ENCODE measurements around the gene ERGIC2.

ERGIC2 gene

DNA sequence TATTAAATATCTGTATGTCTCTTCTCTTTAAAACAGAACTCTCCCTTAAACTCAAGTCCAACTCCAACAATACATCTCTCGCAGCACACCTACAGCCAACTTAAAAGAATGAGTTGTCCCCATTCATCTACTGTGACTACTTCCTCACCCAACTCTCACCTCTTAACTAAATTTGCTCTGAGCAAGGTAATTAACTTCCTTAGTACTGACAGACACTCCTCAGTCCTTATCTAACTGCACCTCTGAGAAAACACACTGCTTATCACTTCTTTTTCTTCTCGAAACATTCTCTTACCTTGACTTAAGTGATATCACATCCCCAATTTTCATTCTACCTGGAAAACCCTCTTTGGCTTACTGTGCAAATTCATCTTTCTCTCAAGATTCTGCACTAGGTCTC, 7.0 kb downstream of the ERGIC2 start:
- no peak for FAIRE-seq

GRCh38 chr12:29365091-29365490, 15.9 kb downstream of the ERGIC2 start:
- no peak for FAIRE-seq

GRCh38 chr12:29354954-29355353, 26.0 kb downstream of the ERGIC2 start:
- FAIRE-seq = no peak

GRCh38 chr12:29350080-29350479, 30.9 kb downstream of the ERGIC2 start:
- FAIRE-seq = no peak

DNA sequence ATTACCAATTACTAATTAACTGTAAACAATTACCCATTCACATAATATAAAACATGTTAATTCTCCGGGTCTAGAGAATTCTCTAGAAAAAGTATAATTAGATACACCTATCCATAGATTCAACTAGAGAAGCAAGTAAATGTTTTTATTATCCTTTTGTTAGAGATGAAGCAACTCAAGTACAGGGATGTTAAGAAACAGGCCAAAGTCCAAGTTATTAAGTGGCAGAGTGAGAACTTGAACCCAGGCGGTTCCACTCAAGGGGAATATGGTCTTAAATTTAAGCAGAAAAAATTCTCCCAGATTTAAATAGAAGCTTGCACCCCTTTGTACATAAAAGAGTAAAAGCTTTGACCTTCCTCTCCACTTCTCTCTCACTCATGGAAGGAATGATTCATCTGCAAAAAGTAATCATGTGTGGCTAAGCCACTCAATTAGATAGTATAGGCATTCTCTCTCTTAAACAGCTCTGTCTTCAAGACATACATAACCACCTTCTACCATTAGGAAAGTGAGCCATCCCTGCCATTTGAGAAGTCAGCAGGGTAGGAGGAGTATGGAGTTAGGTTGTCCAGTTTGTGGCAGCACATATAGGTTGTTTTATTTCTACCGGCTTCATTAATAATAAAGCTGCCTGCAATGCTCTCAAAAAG, 34.1 kb downstream of the ERGIC2 start:
- no peak for FAIRE-seq

DNA sequence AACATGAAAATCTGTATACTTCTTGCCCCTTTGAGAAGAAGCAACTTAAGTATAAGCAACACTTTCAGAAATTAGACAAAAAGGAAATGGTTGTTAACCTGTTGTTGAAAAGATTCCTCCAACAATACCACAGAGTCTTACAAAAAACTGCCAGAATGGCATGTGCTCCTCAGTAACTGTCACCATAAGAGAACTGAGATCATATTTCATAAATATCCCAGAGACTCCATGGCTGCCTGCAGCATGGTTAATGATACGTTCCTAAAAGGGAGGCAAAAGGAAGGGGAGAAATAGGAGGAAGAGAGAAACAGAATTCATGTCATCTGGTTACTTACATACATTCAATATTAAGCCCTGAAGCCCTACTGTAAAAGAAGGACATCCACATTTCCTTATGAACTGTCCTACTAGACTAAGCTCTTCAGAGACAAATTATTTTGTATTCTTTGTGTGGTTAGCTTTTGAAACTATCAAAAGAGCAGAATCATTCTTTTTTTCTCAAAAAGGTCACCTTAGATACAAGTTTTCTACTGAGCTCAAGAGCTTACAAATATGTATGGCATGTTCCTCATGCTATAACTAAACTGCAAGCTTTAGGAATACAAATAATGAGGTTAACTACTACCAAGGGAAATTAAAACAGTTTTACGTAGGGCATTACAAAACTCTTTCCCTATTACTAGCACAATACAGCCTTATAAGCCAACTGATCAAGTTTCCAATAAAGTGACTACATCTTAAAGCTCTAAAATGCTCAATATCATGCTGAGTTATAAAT, 37.8 kb downstream of the ERGIC2 start:
- no peak for FAIRE-seq

DNA sequence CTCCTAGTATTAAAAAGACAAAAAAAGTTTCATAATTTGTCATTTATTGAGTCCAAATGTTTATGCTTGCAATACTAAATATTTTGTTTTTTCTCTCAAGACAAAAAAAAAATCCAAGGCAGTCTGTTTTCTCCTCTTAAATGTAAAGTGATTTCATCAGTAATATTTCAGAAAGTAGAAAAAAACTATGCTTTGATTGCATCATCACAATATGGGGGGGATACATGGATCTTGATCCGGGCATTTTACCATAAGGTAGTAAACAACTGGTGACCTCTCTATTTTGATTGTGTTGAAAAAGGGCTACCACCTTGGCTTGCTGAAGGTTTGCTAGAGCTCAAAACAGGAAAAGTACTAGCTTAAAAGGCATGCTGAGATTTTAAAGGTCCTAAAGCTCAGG, 43.6 kb downstream of the ERGIC2 start:
- FAIRE-seq = no peak

DNA sequence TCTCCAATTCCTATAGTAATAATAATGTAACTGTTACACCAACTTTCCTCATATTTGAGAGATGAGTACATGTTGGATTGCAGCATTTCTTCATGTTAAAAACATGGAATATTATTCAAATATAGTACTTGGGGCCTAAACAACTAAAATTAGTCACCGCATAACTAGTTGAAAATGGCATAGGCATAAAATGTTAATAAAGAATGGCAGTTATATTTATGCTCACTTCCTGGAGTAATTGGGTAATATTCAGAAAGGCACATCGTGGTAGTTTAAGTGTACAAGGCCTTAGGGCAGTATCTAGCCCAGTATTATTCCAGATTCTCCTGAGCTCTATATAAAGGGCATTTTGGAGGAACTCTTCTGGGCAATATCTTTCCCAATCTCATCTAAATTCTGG, 46.0 kb downstream of the ERGIC2 start:
- FAIRE-seq = no peak

- FAIRE-seq = no peak
Measured at GRCh38 chr12:29333178-29333577, 47.8 kb downstream of the ERGIC2 start.

DNA sequence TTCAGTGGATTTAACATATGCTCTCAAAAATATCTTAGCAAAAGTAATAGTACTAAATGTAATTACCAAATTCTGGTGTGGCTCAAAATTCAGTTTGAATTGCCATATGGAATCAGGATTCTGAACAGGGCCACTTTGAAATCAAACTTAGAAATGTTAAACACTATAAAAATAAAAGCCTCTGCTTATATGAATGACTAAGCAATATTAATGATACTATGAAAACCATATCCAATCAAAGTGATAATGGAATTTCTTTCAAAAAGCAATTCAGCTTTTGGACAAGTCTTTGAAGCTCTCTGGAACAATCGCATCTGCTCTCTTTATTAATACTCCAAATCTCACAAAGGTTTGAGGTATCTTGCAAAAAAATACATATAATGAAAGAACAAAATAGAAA, 51.6 kb downstream of the ERGIC2 start:
- no peak for FAIRE-seq

GRCh38 chr12:29322157-29322556, 58.8 kb downstream of the ERGIC2 start:
- no peak for FAIRE-seq

DNA sequence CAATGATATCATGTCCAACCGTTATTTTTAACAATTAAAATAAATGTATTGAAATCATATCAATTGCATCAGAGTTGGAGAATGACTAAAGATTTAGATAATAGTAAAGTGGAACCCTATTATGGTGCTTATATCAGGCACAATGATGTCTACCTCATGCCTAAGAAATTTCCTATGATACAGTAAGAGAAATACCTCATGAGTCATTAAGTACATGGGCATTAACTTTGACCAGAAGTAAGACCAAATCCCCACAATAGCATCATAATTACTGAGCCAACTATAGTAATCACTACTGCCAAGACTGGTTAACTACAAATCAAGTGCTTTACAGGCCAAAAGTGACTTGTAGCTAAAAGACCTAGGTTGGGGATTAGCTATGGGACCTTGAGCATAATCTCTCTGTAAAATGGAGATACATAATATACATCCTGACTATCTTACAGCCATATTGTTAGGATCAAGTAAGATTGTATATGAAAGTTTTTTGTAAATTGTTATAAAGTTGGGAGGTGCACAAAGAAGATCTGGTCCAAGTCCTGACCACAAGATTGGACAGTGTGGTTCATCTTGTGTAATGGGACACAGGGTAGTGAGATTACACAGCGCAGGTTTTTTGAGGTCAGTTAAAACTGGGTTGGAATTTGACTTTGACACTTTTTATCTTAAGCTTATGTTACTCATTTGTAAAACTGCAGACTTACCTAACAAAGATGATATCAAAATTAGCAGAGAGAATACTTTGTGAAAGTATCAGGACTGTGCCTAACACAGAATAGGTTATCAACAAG, 60.5 kb downstream of the ERGIC2 start:
- FAIRE-seq = no peak

DNA sequence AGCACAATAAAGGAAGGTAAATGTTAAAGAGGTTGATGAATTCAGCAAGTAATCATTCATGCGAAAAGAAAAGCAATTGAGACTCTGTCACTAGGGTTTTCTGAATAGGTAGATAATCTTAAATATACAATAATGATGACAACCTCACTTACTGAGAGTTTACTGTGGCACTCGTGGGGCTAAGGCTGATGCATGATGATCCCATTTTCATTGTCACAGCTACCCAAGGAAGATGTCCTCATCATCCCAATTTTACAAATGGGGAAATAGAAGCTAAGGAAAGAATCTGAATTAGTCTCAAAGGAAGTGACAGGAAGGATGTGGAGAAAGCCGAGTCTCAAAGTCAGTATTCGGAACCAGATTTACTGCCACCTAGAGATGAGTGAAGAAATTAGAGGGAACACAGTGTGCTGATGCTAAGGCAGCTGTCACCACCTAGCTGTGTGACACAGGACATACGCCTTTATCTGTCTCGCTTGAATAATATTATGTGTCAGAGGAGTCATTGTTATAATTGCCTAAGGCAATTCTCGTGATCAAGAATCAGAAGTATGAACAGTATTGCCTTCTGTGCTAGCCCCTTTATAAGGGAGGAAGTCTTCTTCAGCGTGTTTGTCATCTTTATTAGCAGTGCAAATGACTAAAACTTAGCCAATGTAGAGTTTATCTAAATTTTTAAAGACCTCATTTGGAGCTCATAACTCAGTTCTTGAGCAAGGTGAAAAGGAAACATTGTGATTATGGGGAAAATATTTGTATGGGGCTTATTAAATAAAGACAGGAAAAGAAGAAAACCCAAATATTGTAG, 63.2 kb downstream of the ERGIC2 start:
- FAIRE-seq = no peak

DNA sequence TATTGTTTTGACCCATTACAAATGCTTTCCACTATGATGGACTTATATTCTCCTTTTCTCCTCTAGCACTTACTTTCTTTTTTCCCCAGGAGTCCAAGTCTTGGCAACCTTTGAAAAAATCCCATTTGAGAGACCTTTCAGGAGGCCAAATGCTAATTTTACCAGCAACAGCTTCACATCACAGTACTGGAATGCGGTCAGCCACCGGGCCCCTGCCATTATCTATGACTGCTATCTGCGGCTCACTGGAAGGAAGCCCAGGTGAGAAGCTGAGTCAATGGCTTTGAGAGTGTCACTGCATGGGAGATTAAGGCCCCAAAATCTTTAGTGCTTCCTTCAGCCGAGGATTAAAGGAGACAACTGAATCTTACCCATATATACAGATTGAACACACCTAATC, 64.2 kb downstream of the ERGIC2 start:
- no peak for FAIRE-seq

GRCh38 chr12:29314416-29314815, 66.6 kb downstream of the ERGIC2 start:
- FAIRE-seq = no peak

- FAIRE-seq = no peak
Measured at GRCh38 chr12:29310899-29311298, 70.1 kb downstream of the ERGIC2 start.

DNA sequence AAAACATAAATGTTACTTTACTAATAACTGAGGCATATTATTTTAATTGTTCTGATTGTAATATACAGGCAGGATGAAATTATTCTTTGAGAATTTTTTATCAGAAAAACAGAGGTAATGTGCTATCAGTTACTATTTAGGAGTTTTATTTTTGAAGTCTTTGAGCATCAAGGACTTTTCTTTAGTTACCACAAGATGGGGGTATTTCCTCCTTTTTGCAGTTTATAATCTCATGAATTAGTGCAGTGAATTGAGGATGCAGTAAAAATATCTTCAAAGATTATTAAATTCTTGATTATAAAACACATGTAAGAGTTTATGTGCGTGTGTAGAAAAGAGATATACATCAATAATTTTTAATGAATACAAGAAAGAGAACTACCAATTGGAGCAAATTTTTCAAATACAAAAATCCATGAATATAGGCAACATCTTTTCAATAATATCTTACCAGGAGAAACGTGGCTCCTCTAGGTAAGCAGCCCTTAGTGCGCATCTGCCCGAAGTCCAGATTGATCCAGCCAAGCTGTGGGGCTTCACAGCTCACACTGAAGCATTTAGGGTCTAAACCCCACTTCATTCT, 71.6 kb downstream of the ERGIC2 start:
- no peak for FAIRE-seq

DNA sequence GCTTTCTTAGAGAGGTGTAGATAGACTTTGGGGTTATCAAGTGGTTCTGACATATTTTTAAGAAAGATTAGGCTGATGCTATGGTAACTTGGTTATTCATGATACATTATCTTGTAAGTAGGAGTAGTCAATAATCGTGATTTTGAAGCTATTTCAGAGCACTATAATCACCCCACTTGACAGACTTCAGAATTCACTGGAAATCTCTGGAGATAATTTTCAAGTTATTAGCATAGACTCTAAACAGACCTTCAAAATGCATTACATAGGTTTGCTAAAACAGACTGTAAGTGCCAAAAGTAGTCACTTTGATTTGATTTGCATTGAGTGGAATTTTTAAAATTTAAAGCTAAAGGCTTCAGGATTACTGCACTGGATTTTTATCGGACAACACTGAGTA, 74.3 kb downstream of the ERGIC2 start:
- FAIRE-seq = no peak

DNA sequence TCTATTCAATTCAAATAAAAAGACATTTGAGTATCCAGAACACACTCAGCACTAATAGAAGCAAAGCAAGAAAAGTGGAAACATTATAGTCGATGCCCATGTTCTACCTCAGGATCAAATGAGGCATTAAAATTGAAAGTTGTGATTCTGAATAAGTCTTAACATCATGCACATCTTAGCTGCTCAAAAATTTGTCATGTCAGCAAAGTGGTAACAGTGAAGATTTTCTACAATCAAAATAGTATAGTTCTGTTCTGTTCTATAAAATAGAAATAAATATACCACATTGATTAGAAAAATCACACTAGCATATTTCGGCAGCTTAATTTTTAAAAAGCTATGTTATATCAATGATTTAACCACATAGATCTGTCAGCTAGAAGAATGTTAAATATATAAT, 74.7 kb downstream of the ERGIC2 start:
- FAIRE-seq = no peak

DNA sequence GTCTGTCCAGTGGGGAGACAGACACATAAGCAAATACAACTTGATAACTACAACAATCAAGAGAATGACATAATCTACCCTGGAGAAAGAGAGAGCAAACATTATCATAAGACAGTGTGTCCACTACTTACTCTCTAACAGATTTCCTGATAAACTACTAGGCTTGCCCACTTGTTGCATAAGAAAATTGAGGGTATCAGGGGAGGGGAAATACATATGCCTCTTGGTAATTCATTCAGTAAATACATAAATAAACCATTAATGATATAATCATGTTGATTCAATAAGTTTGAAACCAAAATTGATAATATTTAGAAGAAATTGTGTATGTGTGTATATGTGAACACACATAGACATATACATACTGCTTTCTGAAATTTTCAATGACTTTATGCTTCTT, 76.6 kb downstream of the ERGIC2 start:
- no peak for FAIRE-seq

DNA sequence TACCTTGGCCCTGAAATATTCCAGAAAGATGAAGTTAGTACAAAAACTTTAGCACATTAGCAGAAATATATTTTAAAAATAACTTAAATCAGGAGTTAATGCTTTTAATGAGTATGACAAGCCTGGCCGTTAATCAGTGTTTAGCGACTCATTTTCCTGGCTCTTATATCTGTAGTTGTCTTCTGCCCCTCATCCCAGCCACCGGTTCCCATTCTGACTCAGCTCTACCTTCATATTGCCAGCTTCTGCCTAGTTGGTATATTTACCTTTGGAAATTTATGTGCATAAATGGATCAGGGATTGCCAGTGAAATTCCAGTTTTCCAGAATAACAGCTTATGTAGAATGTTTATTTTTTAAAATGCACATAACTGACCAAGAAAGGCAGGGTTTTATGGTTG, 79.9 kb downstream of the ERGIC2 start:
- no peak for FAIRE-seq

DNA sequence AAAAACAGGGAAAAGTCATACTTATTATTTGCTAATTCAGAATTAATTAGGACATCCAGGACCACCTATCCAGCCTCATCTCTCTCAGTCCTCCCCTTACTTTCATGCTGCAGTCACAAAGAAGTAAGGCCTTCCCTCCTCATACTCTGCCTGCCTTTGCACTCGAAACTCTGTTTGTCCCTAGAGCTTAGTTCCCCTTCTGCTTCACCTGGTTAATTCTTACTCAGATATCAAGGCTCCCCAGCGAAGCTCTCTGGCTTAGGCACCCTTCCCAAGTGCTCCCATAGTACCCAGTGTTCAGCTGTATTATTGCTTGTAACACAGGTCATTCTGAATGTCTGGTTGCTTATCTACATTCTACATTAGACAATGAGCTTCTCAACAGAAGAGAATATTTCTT, 81.3 kb downstream of the ERGIC2 start:
- no peak for FAIRE-seq

DNA sequence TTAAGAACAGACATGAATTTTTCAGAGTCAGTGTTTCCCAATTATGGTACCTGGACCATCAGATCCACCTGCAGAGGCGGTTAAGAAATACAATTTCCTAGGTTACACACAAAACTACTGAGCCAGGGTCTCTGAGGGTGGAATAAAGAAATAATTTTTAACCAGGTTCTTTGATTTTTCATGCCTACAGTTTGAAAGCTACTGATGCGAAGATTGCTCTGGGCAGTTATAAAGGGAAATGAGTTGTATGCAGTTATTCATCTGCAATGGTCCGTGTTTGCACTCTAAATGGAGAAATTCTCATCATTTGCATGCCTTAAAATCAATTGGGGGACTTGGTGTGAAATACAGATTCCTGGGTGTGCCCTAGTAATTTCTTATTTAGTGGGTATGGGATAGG, 89.7 kb downstream of the ERGIC2 start:
- no peak for FAIRE-seq

Data from islet of Langerhans (tissue), 1 donor.